ENCODE results near the gene ALG12.

The ALG12 gene

DNA sequence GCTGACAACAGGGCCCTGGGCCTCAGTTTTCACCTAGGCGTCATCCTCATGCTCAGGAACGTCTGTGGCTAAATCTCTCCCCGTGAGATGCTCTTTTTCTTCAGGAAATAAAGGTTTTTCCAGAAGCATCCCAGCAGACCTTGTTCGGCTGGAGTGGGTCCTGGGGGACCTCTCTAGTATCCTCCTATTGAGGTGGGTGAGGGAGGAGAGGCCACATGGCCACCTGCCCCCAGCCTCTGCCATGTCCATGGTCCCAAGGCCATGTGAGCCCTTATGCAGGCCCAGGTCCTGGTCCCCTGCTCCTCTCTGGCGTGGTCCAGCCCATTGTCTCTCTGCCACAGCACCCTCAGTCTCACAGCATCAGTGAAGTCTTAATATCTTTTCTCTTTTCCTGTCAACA lies 22.0 kb downstream of the ALG12 start:
- Histone ChIP-seq H3K14ac (ENCODE audit: low read length) (no peak overlapping the region), H3K4ac (ENCODE audit: low read depth, low read length) (no peak overlapping the region), H2AK5ac (ENCODE audit: low read length) (no peak overlapping the region), H2BK12ac (ENCODE audit: low read length) (no peak overlapping the region), H3K9me3 (ENCODE audit: insufficient read depth, low read depth, low read length) (peaks cover 7% of the 10 kb centered on the region), H2AFZ (ENCODE audit: insufficient read depth, low read length, poor library complexity) (no peak overlapping the region), H3K23ac (ENCODE audit: low read length) (no peak overlapping the region), H4K91ac (ENCODE audit: low read depth, low read length) (no peak overlapping the region), H3K4me3 (ENCODE audit: low read depth, low read length) (no peak overlapping the region), H3K18ac (ENCODE audit: low read length) (no peak overlapping the region), H3K9ac (ENCODE audit: low read length) (no peak overlapping the region), H3K4me1 (ENCODE audit: control insufficient read depth in 1 of 2, insufficient read depth in 2 of 2, low read length in 2 of 2) (no peaks in the 10 kb centered on the region), H2BK120ac (ENCODE audit: insufficient read depth, low read length, poor library complexity) (no peak overlapping the region), H3K4me2 (ENCODE audit: low read length) (no peak overlapping the region), H3K79me1 (ENCODE audit: low read length) (no peaks in the 10 kb centered on the region), H3K79me2 (ENCODE audit: control insufficient read depth, insufficient read depth, low read length, poor library complexity) (no peaks in the 10 kb centered on the region), H3K36me3 (ENCODE audit: control insufficient read depth in 1 of 2, insufficient read depth in 2 of 2, low read length in 2 of 2) (peaks cover 5% of the 10 kb centered on the region in 2 experiments), H4K8ac (ENCODE audit: low read depth, low read length) (no peak overlapping the region), H3K27ac (ENCODE audit: low read depth, low read length) (no peak overlapping the region), H4K12ac (ENCODE audit: low read depth, low read length) (no peak overlapping the region), H2BK5ac (ENCODE audit: low read depth, low read length, poor library complexity) (no peak overlapping the region), H3K27me3 (ENCODE audit: insufficient read depth, low read length) (no peaks in the 10 kb centered on the region)
- no peak for DNase-seq
- no CpG with 5 or more reads among the region's 5 CpGs for WGBS (ENCODE audit: extremely low coverage, insufficient coverage, insufficient read length)

DNA sequence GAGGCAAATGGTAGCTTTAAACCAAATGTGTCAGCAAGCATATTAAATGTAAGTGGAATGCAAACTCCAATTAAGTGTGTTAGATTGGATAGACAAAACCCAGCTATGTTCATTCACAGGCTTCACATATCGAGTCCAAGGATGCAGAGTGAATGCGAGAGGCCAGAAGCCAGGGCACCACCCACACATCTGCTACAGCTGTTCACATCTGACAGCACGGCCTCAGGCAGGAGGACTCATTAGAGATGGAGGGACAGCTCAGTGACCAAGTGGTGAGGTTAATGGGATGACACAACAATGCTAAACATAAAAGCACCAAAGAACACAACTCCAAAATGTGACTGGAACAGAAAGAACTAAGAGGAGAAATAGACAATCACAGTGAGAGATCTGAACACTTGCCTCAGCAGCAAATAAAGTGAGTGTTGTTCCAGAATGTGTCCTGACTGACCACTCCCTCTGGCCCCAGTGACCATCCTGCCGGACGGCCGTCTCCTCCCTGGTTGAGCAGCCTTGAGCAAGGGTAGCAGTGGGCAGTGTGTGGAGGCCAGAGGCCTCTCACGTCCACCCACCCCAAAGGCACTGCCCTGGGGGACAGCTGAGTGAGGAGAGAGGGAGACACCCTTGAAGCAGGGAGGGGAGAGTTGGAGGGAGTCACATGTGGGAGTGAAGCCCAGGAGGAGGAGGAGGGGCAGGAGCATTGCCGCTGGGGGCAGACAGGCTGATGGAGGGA lies 23.8 kb downstream of the ALG12 start:
- Histone ChIP-seq H4K12ac (ENCODE audit: low read depth, low read length) (no peak overlapping the region), H3K14ac (ENCODE audit: low read length) (no peak overlapping the region), H3K79me2 (ENCODE audit: control insufficient read depth, insufficient read depth, low read length, poor library complexity) (no peaks in the 10 kb centered on the region), H3K27ac (ENCODE audit: low read depth, low read length) (no peak overlapping the region), H2BK5ac (ENCODE audit: low read depth, low read length, poor library complexity) (no peak overlapping the region), H3K36me3 (ENCODE audit: control insufficient read depth in 1 of 2, insufficient read depth in 2 of 2, low read length in 2 of 2) (peaks cover 9 to 10% of the 10 kb centered on the region in 2 experiments), H3K4me2 (ENCODE audit: low read length) (no peak overlapping the region), H2AFZ (ENCODE audit: insufficient read depth, low read length, poor library complexity) (no peak overlapping the region), H4K91ac (ENCODE audit: low read depth, low read length) (no peak overlapping the region), H3K18ac (ENCODE audit: low read length) (no peak overlapping the region), H2AK5ac (ENCODE audit: low read length) (no peak overlapping the region), H3K79me1 (ENCODE audit: low read length) (no peaks in the 10 kb centered on the region), H4K8ac (ENCODE audit: low read depth, low read length) (no peak overlapping the region), H3K4me1 (ENCODE audit: control insufficient read depth in 1 of 2, insufficient read depth in 2 of 2, low read length in 2 of 2) (no peaks in the 10 kb centered on the region), H3K23ac (ENCODE audit: low read length) (peak overlapping the region; percentile 34), H3K4ac (ENCODE audit: low read depth, low read length) (no peak overlapping the region), H2BK12ac (ENCODE audit: low read length) (no peak overlapping the region), H2BK120ac (ENCODE audit: insufficient read depth, low read length, poor library complexity) (no peak overlapping the region), H3K4me3 (ENCODE audit: low read depth, low read length) (no peak overlapping the region), H3K9me3 (ENCODE audit: insufficient read depth, low read depth, low read length) (peaks cover 7% of the 10 kb centered on the region), H3K9ac (ENCODE audit: low read length) (no peak overlapping the region), H3K27me3 (ENCODE audit: insufficient read depth, low read length) (no peaks in the 10 kb centered on the region)
- no CpG with 5 or more reads among the region's 8 CpGs for WGBS (ENCODE audit: extremely low coverage, insufficient coverage, insufficient read length)
- no peak for DNase-seq

DNA sequence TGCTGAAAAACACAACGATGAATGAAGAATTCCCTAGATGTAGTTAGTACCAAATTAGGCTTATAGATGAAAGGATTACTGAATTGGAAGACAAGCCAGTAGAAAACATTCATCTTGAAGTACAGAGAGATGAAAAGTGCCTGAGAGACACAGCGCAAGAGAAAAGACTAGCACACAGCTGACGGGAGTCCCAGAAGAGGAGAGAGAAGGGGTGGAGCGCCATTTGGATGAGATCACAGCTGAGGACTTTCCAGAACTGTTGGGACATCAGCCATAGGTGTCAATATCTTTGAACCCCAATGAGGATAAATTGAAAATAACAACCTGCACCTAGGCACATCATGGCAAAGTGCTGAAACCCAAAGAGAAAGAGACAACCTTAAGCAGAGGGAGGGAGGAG lies 25.2 kb downstream of the ALG12 start:
- no peak overlapping the region for H4K91ac ChIP-seq (ENCODE audit: low read depth, low read length)
- no peak overlapping the region for H3K4me2 ChIP-seq (ENCODE audit: low read length)
- H3K23ac ChIP-seq (ENCODE audit: low read length): no peak overlapping the region
- H3K9ac ChIP-seq (ENCODE audit: low read length): no peak overlapping the region
- no peaks in the 10 kb centered on the region for H3K27me3 ChIP-seq (ENCODE audit: insufficient read depth, low read length)
- peaks cover 11% of the 10 kb centered on the region for H3K9me3 ChIP-seq (ENCODE audit: insufficient read depth, low read depth, low read length)
- no peak overlapping the region for H3K14ac ChIP-seq (ENCODE audit: low read length)
- H2BK120ac ChIP-seq (ENCODE audit: insufficient read depth, low read length, poor library complexity): no peak overlapping the region
- H4K12ac ChIP-seq (ENCODE audit: low read depth, low read length): no peak overlapping the region
- no CpG with 5 or more reads among the region's 4 CpGs for WGBS (ENCODE audit: extremely low coverage, insufficient coverage, insufficient read length)
- H2BK5ac ChIP-seq (ENCODE audit: low read depth, low read length, poor library complexity): no peak overlapping the region
- no peak overlapping the region for H2BK12ac ChIP-seq (ENCODE audit: low read length)
- H3K4me1 ChIP-seq (ENCODE audit: control insufficient read depth in 1 of 2, insufficient read depth in 2 of 2, low read length in 2 of 2): no peaks in the 10 kb centered on the region
- no peak overlapping the region for H3K27ac ChIP-seq (ENCODE audit: low read depth, low read length)
- H3K4ac ChIP-seq (ENCODE audit: low read depth, low read length): no peak overlapping the region
- H2AK5ac ChIP-seq (ENCODE audit: low read length): no peak overlapping the region
- no peaks in the 10 kb centered on the region for H3K79me2 ChIP-seq (ENCODE audit: control insufficient read depth, insufficient read depth, low read length, poor library complexity)
- no peak overlapping the region for H3K18ac ChIP-seq (ENCODE audit: low read length)
- H3K4me3 ChIP-seq (ENCODE audit: low read depth, low read length): no peak overlapping the region
- peaks cover 15 to 19% of the 10 kb centered on the region in 2 experiments for H3K36me3 ChIP-seq (ENCODE audit: control insufficient read depth in 1 of 2, insufficient read depth in 2 of 2, low read length in 2 of 2)
- no peak overlapping the region for H2AFZ ChIP-seq (ENCODE audit: insufficient read depth, low read length, poor library complexity)
- H4K8ac ChIP-seq (ENCODE audit: low read depth, low read length): no peak overlapping the region
- DNase-seq: no peak
- no peaks in the 10 kb centered on the region for H3K79me1 ChIP-seq (ENCODE audit: low read length)

DNA sequence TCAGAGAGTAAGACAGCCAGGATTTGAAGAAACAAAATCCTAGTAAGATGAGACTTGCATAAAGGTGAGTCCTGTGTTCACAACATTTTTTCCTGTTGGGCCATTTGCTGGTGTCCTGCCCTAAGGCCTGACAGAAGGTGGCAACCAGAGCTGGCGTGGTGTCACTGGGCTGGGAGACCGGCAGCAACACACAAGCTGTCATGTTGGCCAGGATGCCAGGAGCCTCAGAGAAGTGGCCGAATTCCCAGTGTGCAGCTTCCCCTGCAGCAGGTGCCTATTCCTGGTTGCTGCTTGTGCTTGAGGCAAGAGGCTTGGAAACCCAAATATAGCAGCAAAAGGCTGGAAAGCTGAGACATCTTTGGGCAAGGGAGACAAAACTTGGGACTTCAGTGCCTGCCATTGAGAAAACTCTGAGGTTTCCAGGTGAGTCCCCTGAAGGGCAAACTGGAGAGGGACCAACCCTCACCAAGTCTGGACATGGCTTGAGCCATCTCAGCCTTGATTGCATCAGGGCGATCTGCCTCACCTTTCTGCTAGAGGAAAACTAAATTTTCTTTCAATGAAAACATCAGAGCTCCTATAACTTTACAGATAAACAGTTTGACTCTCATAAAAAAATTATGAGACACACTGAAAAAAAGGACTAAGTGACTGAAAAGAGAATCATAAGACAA lies 25.9 kb downstream of the ALG12 start:
- no peak overlapping the region for H2AK5ac ChIP-seq (ENCODE audit: low read length)
- no peaks in the 10 kb centered on the region for H3K4me1 ChIP-seq (ENCODE audit: control insufficient read depth in 1 of 2, insufficient read depth in 2 of 2, low read length in 2 of 2)
- no peak overlapping the region for H4K8ac ChIP-seq (ENCODE audit: low read depth, low read length)
- H2BK12ac ChIP-seq (ENCODE audit: low read length): no peak overlapping the region
- H3K23ac ChIP-seq (ENCODE audit: low read length): no peak overlapping the region
- H3K79me1 ChIP-seq (ENCODE audit: low read length): no peaks in the 10 kb centered on the region
- no peak overlapping the region for H2AFZ ChIP-seq (ENCODE audit: insufficient read depth, low read length, poor library complexity)
- H4K91ac ChIP-seq (ENCODE audit: low read depth, low read length): no peak overlapping the region
- H4K12ac ChIP-seq (ENCODE audit: low read depth, low read length): no peak overlapping the region
- H3K18ac ChIP-seq (ENCODE audit: low read length): no peak overlapping the region
- peaks cover 17 to 24% of the 10 kb centered on the region in 2 experiments for H3K36me3 ChIP-seq (ENCODE audit: control insufficient read depth in 1 of 2, insufficient read depth in 2 of 2, low read length in 2 of 2)
- no peak overlapping the region for H3K9ac ChIP-seq (ENCODE audit: low read length)
- H3K4me2 ChIP-seq (ENCODE audit: low read length): no peak overlapping the region
- no peaks in the 10 kb centered on the region for H3K27me3 ChIP-seq (ENCODE audit: insufficient read depth, low read length)
- H3K4me3 ChIP-seq (ENCODE audit: low read depth, low read length): no peak overlapping the region
- no peak for DNase-seq
- H3K27ac ChIP-seq (ENCODE audit: low read depth, low read length): no peak overlapping the region
- no peak overlapping the region for H3K4ac ChIP-seq (ENCODE audit: low read depth, low read length)
- no CpG with 5 or more reads among the region's 4 CpGs for WGBS (ENCODE audit: extremely low coverage, insufficient coverage, insufficient read length)
- H3K14ac ChIP-seq (ENCODE audit: low read length): no peak overlapping the region
- H2BK120ac ChIP-seq (ENCODE audit: insufficient read depth, low read length, poor library complexity): no peak overlapping the region
- H2BK5ac ChIP-seq (ENCODE audit: low read depth, low read length, poor library complexity): no peak overlapping the region
- H3K79me2 ChIP-seq (ENCODE audit: control insufficient read depth, insufficient read depth, low read length, poor library complexity): no peaks in the 10 kb centered on the region
- peaks cover 11% of the 10 kb centered on the region for H3K9me3 ChIP-seq (ENCODE audit: insufficient read depth, low read depth, low read length)
